Measurements from ENCODE around the gene SERPINB7.

- TF ChIP-seq EP300 (IDR thresholded peaks at IDR 0.05) = no peak
- TF ChIP-seq CTCF (IDR thresholded peaks at IDR 0.05) = no peak
- TF ChIP-seq TFCP2L1 (CRISPR knock-in tag; IDR thresholded peaks at IDR 0.05) = no peak
- no peak for TF ChIP-seq CHD4 (IDR thresholded peaks at IDR 0.05; ENCODE audit: borderline replicate concordance)
Observed at GRCh38 chr18:63789327-63789726, 14.1 kb downstream of the SERPINB7 start.

Measured in A549 (cell line).